Fibroblast of villous mesenchyme (primary cell): ENCODE results near the gene KCNK3. TPM values are rescaled to one million over a fixed set of nuclear protein-coding genes. Genes with fewer than 3 reads are reported as not detected.

Experiments
- DNase-seq: peaks from one replicate; pipeline ENCODE4 v3.0.0-alpha.2; 2010; ENCODE audit warnings: low read depth
- H3K4me3 ChIP-seq: 2 replicates; pipeline ENCODE4 v1.5.1; 2011; ENCODE audit warnings: low read depth, mild to moderate bottlenecking, low read length
- total RNA-seq: library from RNA; depleted of rRNA; stranded (reverse); fragments of >200 nt; gene quantifications from 2 replicates; pipeline ENCODE4 v1.2.3, GENCODE V29; 2012
- TF ChIP-seq, protein P1 (sequence below): IDR thresholded peaks from 2 replicates; pipeline ENCODE4 v1.5.1; 2012; ENCODE audit warnings: low read depth, mild to moderate bottlenecking, low read length; ENCODE audit not compliant: insufficient read depth

Gene KCNK3
- total RNA-seq, 1 donor, result under 0.01 TPM

DNA sequence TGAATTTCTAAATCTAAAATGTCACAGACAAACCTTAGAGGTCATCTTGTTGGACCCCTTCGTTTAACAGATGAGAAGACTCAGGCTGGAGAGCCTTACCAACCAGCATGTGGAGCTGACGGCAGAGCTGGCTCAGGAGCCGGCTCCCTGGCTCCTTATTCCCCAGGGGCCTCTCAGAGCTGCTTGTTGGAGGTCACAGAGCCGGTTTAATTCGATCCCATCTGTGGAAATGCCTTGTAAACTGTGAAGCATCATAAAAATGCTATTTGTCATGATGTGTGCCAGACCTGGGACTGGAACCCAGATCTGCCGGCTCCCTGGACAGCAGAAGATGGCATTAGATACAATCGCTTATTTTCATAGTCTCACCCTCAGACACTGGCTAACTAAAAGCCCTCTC, 43.2 kb upstream of the KCNK3 start:
- no peak overlapping the region for H3K4me3 ChIP-seq
- DNase-seq, result peak; percentile 46
- TF ChIP-seq, protein P1, sequence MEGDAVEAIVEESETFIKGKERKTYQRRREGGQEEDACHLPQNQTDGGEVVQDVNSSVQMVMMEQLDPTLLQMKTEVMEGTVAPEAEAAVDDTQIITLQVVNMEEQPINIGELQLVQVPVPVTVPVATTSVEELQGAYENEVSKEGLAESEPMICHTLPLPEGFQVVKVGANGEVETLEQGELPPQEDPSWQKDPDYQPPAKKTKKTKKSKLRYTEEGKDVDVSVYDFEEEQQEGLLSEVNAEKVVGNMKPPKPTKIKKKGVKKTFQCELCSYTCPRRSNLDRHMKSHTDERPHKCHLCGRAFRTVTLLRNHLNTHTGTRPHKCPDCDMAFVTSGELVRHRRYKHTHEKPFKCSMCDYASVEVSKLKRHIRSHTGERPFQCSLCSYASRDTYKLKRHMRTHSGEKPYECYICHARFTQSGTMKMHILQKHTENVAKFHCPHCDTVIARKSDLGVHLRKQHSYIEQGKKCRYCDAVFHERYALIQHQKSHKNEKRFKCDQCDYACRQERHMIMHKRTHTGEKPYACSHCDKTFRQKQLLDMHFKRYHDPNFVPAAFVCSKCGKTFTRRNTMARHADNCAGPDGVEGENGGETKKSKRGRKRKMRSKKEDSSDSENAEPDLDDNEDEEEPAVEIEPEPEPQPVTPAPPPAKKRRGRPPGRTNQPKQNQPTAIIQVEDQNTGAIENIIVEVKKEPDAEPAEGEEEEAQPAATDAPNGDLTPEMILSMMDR, result no peak

DNA sequence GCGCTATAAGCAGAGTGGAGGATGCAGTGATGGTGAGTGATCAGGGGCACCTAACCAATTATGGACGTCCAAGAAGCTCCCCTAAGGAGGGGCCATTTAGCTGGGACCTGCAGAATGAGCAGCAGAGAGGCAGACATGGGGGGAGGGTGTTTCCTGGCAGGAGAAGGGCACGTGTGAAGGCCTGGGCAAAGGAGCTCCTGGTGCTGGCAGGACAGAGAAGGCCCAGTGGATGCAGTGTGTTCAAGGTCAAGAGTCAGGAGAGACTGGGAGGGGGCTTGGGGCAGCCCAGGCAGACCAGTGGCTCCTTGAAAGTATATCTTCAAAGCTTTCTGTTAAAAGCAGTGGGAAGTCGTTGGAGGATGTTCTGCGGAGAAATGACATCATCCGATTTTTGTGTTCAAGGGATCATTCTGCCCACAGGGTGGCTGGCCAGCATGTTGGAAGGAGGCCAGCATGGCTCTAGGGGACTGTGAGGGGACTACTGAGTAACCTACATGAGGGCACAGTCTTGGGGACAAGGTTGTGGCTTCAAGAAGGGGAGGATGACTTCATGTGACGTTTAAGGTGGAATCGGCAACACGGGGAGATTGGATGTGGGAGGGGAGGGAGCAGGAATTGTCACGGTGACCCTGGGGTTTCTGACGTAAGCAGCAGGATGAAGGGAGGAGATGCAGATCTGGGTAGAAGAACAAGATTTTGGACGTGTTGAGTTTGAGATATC, 42.4 kb upstream of the KCNK3 start:
- TF ChIP-seq, protein P1, result no peak
- no peak for DNase-seq
- no peak overlapping the region for H3K4me3 ChIP-seq

DNA sequence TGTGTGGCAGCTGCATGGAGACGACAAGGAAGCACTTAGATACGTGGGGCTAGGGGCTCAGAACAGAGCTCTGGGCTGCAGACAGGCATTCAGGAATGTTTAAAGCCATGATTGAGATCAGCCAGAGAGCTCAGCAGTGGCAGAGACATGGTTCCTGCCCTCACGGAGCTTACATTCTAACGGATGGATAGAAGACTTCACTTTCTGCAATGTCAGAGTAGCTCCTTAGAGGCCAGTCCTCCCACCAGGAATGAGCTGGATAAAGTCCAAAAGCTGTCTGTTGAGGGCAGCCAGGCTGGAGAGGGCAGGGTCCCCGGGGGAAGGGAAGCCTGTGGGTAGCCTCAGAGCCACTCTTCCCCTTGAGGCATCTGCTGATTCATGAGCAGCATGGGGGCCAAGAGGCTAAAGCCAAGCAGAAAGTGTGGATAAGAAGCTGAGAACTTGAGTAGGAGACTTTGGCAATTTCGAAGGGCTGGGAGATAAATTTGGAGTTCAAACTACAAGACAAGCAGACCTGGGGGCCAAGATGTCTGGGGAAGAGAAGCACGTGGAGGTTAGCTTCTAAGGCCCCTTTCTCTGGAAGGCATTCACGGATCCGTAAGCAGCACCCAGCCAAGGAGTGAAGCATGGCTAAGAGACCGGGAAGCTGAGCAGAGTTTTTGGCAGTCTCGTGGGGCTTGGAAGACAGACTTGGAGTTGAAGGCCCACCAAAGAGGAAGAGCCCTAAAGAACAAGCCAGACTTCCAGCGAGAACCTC, 41.6 kb upstream of the KCNK3 start:
- no peak overlapping the region for H3K4me3 ChIP-seq
- no peak for DNase-seq
- TF ChIP-seq, protein P1, result no peak

DNA sequence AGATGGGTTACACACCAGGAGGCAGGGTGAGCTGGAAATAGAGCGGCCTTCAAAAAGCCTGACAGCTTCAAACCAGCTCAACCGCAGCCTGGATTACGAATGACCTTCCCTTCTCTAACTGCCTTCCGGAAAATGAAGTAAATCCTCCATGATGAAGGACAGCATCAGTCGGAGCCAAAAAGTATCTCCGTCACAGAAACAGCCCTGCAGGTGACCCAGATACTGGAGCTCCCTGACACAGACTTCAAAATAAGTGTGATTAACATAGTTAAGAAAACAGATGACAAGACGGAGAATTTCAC, 41.1 kb upstream of the KCNK3 start:
- TF ChIP-seq, protein P1, result no peak
- DNase-seq, result peak; percentile 28
- no peak overlapping the region for H3K4me3 ChIP-seq

DNA sequence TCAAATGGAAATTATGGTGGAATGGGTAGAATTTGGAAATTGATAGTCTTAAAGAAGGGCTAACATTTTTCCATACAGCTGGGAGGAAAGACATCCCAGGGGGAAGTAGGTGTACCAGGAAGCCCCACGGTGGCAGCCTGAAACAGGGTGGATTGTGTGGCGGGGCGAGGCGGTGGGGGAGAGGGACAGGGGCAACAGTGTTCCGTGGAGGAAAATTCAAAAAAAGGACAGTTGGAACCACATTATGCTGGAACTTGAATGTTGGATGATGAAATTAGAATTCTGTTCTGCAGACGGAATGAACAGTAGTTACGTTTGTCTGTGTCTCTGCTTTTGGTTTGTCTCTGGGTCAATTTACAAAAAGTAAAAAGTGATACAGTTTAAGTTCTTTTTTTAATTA, 40.7 kb upstream of the KCNK3 start:
- TF ChIP-seq, protein P1, result no peak
- DNase-seq, result no peak

DNA sequence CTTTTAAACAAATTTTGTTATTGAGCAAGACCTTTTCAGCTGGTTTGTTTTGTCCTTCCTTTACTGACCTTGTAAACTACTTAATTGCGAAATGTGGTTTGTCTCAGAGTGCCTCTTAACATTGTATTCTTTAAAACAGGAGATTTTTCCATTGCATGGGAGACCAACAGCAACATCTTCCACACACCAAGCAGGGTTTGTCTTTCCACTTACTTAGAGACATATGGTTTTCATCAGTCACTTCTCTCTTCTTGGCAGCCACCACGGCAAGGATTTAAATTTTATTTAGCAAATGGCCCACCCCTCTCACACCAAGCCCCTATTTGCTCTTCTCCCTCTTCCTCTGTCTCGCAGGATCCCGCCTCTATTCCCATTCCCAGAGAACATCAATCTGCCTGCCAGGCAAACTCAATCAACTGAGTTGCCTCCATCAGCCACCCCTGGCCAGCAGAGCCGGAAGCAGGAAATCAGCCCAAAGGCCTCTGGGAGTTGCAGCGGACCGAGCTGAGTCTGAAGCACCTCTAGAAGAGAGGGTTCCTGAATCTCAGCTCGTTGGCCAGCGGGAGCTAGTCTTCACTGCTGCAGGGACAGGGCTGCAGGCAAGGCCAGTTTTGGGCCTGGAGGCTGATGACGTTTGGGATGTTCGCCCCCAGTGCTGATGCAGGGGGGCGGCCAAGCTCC, 40.0 kb upstream of the KCNK3 start:
- peak; percentile 90 for DNase-seq
- TF ChIP-seq, protein P1, result no peak
- H3K4me3 ChIP-seq, result no peak overlapping the region

More for the DNA sequence above, 40.7 kb upstream of the KCNK3 start:
- H3K4me3 ChIP-seq, result no peak overlapping the region
